HepG2 (cell line): Measurements from ENCODE around the gene ADAM20. TPM values are rescaled to one million over a fixed set of nuclear protein-coding genes. Genes with fewer than 3 reads are reported as not detected.

Experiments used
- ATAC-seq: fragments of 200-7000 bp; cut with Tn5 transposase; 3 replicates; pipeline ENCODE4 v1.9.1; 2020; ENCODE audit warnings: mild to moderate bottlenecking, moderate library complexity
- BruUV-seq: library from RNA; stranded (reverse); fragments of 400-500 nt; replicated peaks from 2 replicates; lab custom pipeline; 2021; lab: Mats Ljungman, UMichigan
- CTCF ChIA-PET: fragments of 300-600 bp; formaldehyde crosslinking; extraction: SDS; loops from one replicate; lab custom pipeline; 2021; ENCODE audit warnings: low total read pairs, inconsistent platforms, low intra/inter-chr PET ratio; lab: Yijun Ruan, JAX
- POLR2A ChIA-PET: fragments of 350-600 bp; sonication (Branson Sonifier 250); formaldehyde crosslinking; loops from one replicate; lab custom pipeline; 2020; ENCODE audit warnings: antibody characterized with exemption, inconsistent platforms; lab: Yijun Ruan, JAX
- DNase-seq: peaks from one replicate; pipeline ENCODE4 v3.0.0-alpha.2; 2015; ENCODE audit warnings: low spot score
- FAIRE-seq: peaks from 3 replicates; lab custom pipeline; 2011; peaks lifted over from hg19 to GRCh38; lab: Jason Lieb, UNC
- H2AFZ ChIP-seq: one replicate; pipeline ENCODE4 v1.6.1; 2011; ENCODE audit warnings: low read length, inconsistent platforms
- H3K27ac ChIP-seq: fragments of 300-600 bp; 3 replicates; pipeline ENCODE4 v1.8.0; 2011; ENCODE audit warnings: mixed run types, mild to moderate bottlenecking, mixed read lengths, low read length, inconsistent platforms; ENCODE audit not compliant: insufficient read depth; ENCODE audit errors: extremely low read length
- H3K27me3 ChIP-seq, 2 experiments: fragments of 200-600 bp in 1 of 2; 2 replicates in 1 of 2; 3 replicates in 1 of 2; pipeline versions ENCODE4 v1.6.0 to v1.8.0; 2011; ENCODE audit warnings: low read length in 2 of 2, mild to moderate bottlenecking in 2 of 2, moderate library complexity in 2 of 2, inconsistent platforms in 1 of 2; ENCODE audit not compliant: insufficient read depth in 2 of 2, control insufficient read depth in 1 of 2
- H3K36me3 ChIP-seq, 2 experiments: fragments of 200-600 bp in 1 of 2; replicated peaks in 1 of 2; 2 replicates in 1 of 2; 3 replicates in 1 of 2; pipeline versions ENCODE4 v1.5.1 to v1.8.0; 2011; ENCODE audit warnings: low read length in 2 of 2, inconsistent platforms in 1 of 2; ENCODE audit not compliant: insufficient read depth in 2 of 2, control insufficient read depth in 1 of 2
- H3K4me1 ChIP-seq: 2 replicates; pipeline ENCODE4 v1.5.1; 2012; ENCODE audit warnings: low read length, inconsistent platforms; ENCODE audit not compliant: insufficient read depth
- H3K4me2 ChIP-seq: 2 replicates; pipeline ENCODE4 v1.6.0; 2011; ENCODE audit warnings: low read depth, low read length, inconsistent platforms
- H3K4me3 ChIP-seq, 3 experiments: fragments of 200-600 bp in 1 of 3; sonication (generic), shearing (Covaris generic) in 1 of 3; replicated peaks in 1 of 3; 2 replicates each; pipeline ENCODE4 v1.5.1; 2011 to 2016; ENCODE audit warnings: low read length in 3 of 3, inconsistent platforms in 2 of 3, low read depth in 2 of 3, mild to moderate bottlenecking in 2 of 3, control low read depth in 1 of 3, mixed read lengths in 1 of 3; ENCODE audit not compliant: insufficient read depth in 1 of 3
- H3K79me2 ChIP-seq: one replicate; pipeline ENCODE4 v1.6.1; 2011; ENCODE audit warnings: low read length, inconsistent platforms; ENCODE audit not compliant: insufficient read depth
- H3K9ac ChIP-seq: 2 replicates; pipeline ENCODE4 v1.6.0; 2011; ENCODE audit warnings: mild to moderate bottlenecking, low read depth, low read length, inconsistent platforms; ENCODE audit not compliant: insufficient read depth
- H3K9me3 ChIP-seq: 2 replicates; pipeline ENCODE4 v1.5.1; 2012; ENCODE audit warnings: mild to moderate bottlenecking, low read length
- H4K20me1 ChIP-seq: 2 replicates; pipeline ENCODE4 v1.6.0; 2011; ENCODE audit warnings: inconsistent platforms, mild to moderate bottlenecking, low read length, moderate library complexity; ENCODE audit not compliant: insufficient read depth
- ARID2 ChIP-seq: sonication (generic); formaldehyde crosslinking; IDR thresholded peaks from 2 replicates; pipeline ENCODE4 v1.8.1; 2022; ENCODE audit warnings: mild to moderate bottlenecking, missing genetic modification reagents, borderline replicate concordance
- BCL3 ChIP-seq: sonication (generic); formaldehyde crosslinking; IDR thresholded peaks from 2 replicates; pipeline ENCODE4 v1.5.1; 2020; ENCODE audit warnings: mild to moderate bottlenecking, missing genetic modification reagents, moderate library complexity
- CHD2 ChIP-seq: IDR thresholded peaks from 2 replicates; pipeline ENCODE4 v1.6.1; 2011; ENCODE audit warnings: low read depth, low read length, improper control_type of control experiment
- E2F2 ChIP-seq: sonication (generic); formaldehyde crosslinking; IDR thresholded peaks from 2 replicates; pipeline ENCODE4 v1.4.0; 2020; ENCODE audit warnings: missing genetic modification reagents, borderline replicate concordance
- EP300 ChIP-seq, 3 experiments: sonication (generic) in 1 of 3; formaldehyde crosslinking in 1 of 3; IDR thresholded peaks; 2 replicates each; pipeline versions ENCODE4 v1.5.1 to v1.6.1; 2011 to 2020; ENCODE audit warnings: low read depth in 2 of 3, low read length in 2 of 3, borderline replicate concordance in 1 of 3, improper control_type of control experiment in 1 of 3, mild to moderate bottlenecking in 1 of 3, missing genetic modification reagents in 1 of 3, moderate library complexity in 1 of 3
- REPIN1 ChIP-seq: sonication (generic); formaldehyde crosslinking; IDR thresholded peaks from 2 replicates; pipeline ENCODE4 v1.8.0; 2022; ENCODE audit warnings: missing genetic modification reagents, low read depth, mild to moderate bottlenecking, borderline replicate concordance
- YY1 ChIP-seq: IDR thresholded peaks from 2 replicates; pipeline ENCODE4 v1.6.1; 2011; ENCODE audit warnings: low read length, low read depth, moderate library complexity, mild to moderate bottlenecking; ENCODE audit not compliant: insufficient read depth, insufficient replicate concordance
- ZMYM2 ChIP-seq: sonication (generic); formaldehyde crosslinking; IDR thresholded peaks from 2 replicates; pipeline ENCODE4 v1.8.0; 2022; ENCODE audit warnings: mild to moderate bottlenecking, missing genetic modification reagents
- ZNF333 ChIP-seq: sonication (generic); formaldehyde crosslinking; IDR thresholded peaks from 2 replicates; pipeline ENCODE4 v1.4.0; 2020; ENCODE audit warnings: mild to moderate bottlenecking, missing genetic modification reagents, borderline replicate concordance
- ZNF543 ChIP-seq: sonication (generic); formaldehyde crosslinking; IDR thresholded peaks from 2 replicates; pipeline ENCODE4 v1.4.0; 2020; ENCODE audit warnings: mild to moderate bottlenecking, missing genetic modification reagents
- ZNF891 ChIP-seq: sonication (generic); formaldehyde crosslinking; IDR thresholded peaks from 2 replicates; pipeline ENCODE4 v1.5.0; 2020; ENCODE audit warnings: mild to moderate bottlenecking, missing genetic modification reagents
- WGBS: methylation state at CpG from one replicate; pipeline ENCODE4 v1.1.6; 2017; ENCODE audit warnings: low lambda C conversion rate; 5-methylcytosine and 5-hydroxymethylcytosine counted together
- in situ Hi-C: cut with HindIII; loops from 2 replicates; pipeline ENCODE4 v1.10.0; 2017; ENCODE audit warnings: low pct_unique_long_range_greater_than_20kb; ENCODE audit not compliant: extremely low pct_ligation_motif_present
- intact Hi-C: fragments of 100-400 bp; cut with micrococcal nuclease; formaldehyde crosslinking; loops from one replicate; pipeline ENCODE4 v1.10.0; 2022; ENCODE audit not compliant: unreplicated experiment
- polyA plus RNA-seq, 8 experiments: library from polyadenylated mRNA; depleted of rRNA in 3 of 8; stranded (reverse) in 7 of 8; unstranded in 1 of 8; fragments of >200 nt; fragmentation: Illumina TruSeq in 4 of 8; extraction: Trizol in 4 of 8; gene quantifications; 2 replicates each; pipeline versions ENCODE4 v1.2.1 to v1.2.3, GENCODE V29; 2011 to 2016; ENCODE audit warnings: low read depth in 4 of 8, missing spikeins in 1 of 8, mixed read lengths in 1 of 8; ENCODE audit not compliant: insufficient read depth in 1 of 8
- total RNA-seq, 5 experiments: library from RNA; depleted of rRNA; stranded (reverse); fragments of >200 nt; fragmentation: Illumina TruSeq; extraction: Trizol; gene quantifications; 2 replicates each; pipeline ENCODE4 v1.2.3, GENCODE V29; 2016; ENCODE audit warnings: low read depth in 1 of 5

The ADAM20 gene
- total and polyA plus RNA-seq, 2 of the 13 experiments (the other 11 are each of a cell fraction or from before 2014, with no cell fraction given), result 0.09 to 0.18 TPM

DNA sequence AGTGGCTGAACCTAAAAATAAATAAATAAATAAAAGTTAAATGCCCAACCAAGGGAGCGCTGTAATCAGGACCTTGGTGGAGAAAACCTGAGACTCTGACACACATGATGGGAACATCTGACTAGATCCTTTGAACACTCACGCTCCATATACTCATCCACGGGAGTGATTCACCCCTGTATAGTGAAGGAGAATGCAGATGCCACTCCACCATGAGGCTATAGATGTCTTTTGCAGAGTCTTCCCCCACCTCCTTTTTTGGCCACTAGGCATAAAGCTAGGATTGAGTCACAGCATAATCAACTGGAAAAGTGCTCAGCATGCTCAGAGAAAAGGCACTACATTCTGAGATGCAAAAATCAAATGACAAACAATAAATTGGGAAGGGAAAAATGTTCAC is 19.0 kb downstream of the ADAM20 start:
- WGBS, result 89% methylated on average over 3 of the region's 3 CpGs
- ATAC-seq (no peak), FAIRE-seq (no peak), DNase-seq (no peak)
- Histone ChIP-seq H4K20me1 (no peaks in the 10 kb centered on the region), H3K36me3 (no peaks in the 10 kb centered on the region), H3K27ac (no peak overlapping the region), H3K4me3 (no peak overlapping the region), H2AFZ (no peak overlapping the region), H3K4me2 (no peak overlapping the region), H3K79me2 (no peaks in the 10 kb centered on the region), H3K4me1 (no peaks in the 10 kb centered on the region), H3K9ac (no peak overlapping the region), H3K9me3 (peaks cover 5% of the 10 kb centered on the region), H3K27me3 (no peaks in the 10 kb centered on the region)
- in situ Hi-C loops, result no loop called here
- no TSS peak for BruUV-seq
- POLR2A ChIA-PET, result no interaction called here
- intact Hi-C loops, result no loop called here
- CTCF ChIA-PET, result no interaction called here
- TF ChIP-seq EP300 (IDR thresholded peaks at IDR 0.05; ENCODE audit: low read depth in 2 of 2, low read length in 2 of 2), result no peak
- TF ChIP-seq EP300 (CRISPR knock-in tag; IDR thresholded peaks at IDR 0.05; ENCODE audit: borderline replicate concordance), result no peak
- TF ChIP-seq E2F2 (CRISPR knock-in tag), result no peak
- TF ChIP-seq ARID2 (CRISPR knock-in tag), result no peak
- no peak for TF ChIP-seq ZMYM2 (CRISPR knock-in tag)
- TF ChIP-seq ZNF333 (CRISPR knock-in tag), result no peak
- TF ChIP-seq YY1, result no peak
- no peak for TF ChIP-seq ZNF543 (CRISPR knock-in tag)
- no peak for TF ChIP-seq BCL3 (CRISPR knock-in tag)
- no peak for TF ChIP-seq REPIN1 (CRISPR knock-in tag)
- no peak for TF ChIP-seq CHD2
- no peak for TF ChIP-seq ZNF891 (CRISPR knock-in tag)
